Embryonic facial prominence (tissue), 1 donor: ENCODE results near the gene COL27A1.

Source experiments
- DNase-seq: peaks from one replicate; pipeline ENCODE4 v3.0.0-alpha.2; 2016; ENCODE audit errors: extremely low spot score

The COL27A1 gene

GRCh38 chr9:114272739-114273431 is 117.5 kb downstream of the COL27A1 start:
- no peak for DNase-seq

- no peak for DNase-seq
Measured at GRCh38 chr9:114273461-114273881, 118.1 kb downstream of the COL27A1 start.

DNA sequence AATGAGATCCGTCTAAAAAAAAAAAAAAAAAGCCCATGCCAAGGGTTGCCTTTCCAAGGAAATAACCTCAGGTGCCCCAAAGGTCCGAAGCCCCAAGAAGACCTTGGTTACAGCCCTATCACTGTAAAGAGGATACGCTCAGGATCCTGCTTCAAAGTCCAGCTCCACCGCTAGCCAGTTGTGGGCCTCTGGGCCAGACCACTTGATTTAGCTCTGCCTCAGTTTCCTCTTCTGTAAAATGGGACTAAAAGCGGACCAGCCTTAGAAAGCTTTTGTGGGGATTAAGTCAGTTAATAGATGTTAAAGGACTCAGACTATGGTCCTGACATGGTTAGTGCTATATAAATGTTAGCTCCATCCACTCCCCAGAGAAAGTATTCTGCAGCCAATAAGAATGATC is 118.9 kb downstream of the COL27A1 start:
- DNase-seq, result no peak

- DNase-seq, result no peak
Measured at GRCh38 chr9:114275246-114276004, 120.1 kb downstream of the COL27A1 start.

- DNase-seq, result no peak
Measured at GRCh38 chr9:114276908-114277821, 121.8 kb downstream of the COL27A1 start.

GRCh38 chr9:114278356-114278755 is 123.0 kb downstream of the COL27A1 start:
- DNase-seq, result no peak

- no peak for DNase-seq
Measured at GRCh38 chr9:114278881-114279570, 123.7 kb downstream of the COL27A1 start.

DNA sequence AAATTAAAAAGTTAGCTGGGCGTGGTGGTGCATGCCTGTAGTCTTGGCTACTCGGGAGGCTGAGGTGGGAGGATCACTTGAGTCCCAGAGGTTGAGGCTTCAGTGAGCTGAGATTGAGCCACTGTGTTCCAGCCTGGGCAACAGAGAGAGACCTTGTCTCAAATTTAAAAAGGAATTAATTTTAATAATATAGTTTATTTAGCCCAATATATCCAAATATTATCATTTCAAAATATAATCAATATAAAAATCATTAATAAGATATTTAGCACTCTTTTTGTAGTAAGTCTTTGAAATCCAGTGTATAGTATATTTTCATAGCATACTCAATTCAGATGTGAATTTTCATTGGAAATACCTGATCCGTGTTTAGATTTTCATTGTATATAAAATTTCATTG is 124.4 kb downstream of the COL27A1 start:
- no peak for DNase-seq

GRCh38 chr9:114280636-114281472 is 125.5 kb downstream of the COL27A1 start:
- DNase-seq, result no peak

- no peak for DNase-seq
Measured at GRCh38 chr9:114281473-114282103, 126.3 kb downstream of the COL27A1 start.

DNA sequence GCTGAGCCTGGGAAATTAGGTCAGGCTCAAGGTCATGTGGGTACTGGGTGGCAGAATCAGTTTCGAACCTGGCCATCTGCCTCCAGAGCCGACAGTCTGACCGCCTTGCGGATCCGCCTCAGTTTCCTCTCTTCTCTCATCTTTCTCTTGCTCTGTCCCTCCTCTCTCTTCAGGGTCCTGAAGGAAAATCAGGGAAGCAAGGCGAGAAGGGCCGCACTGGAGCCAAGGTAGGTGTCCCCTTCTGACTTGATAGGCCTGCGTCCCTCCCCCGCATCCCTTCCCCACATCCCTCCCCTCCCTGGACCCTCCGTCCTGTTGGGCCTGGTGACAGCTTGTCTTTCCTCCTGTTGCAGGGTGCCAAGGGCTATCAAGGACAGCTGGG is 126.8 kb downstream of the COL27A1 start:
- DNase-seq, result no peak

GRCh38 chr9:114282507-114282906 is 127.2 kb downstream of the COL27A1 start:
- no peak for DNase-seq

- no peak for DNase-seq
Measured at GRCh38 chr9:114282926-114283325, 127.6 kb downstream of the COL27A1 start.

- no peak for DNase-seq
Measured at GRCh38 chr9:114283551-114284111, 128.3 kb downstream of the COL27A1 start.

GRCh38 chr9:114284316-114285060 is 129.2 kb downstream of the COL27A1 start:
- no peak for DNase-seq

DNA sequence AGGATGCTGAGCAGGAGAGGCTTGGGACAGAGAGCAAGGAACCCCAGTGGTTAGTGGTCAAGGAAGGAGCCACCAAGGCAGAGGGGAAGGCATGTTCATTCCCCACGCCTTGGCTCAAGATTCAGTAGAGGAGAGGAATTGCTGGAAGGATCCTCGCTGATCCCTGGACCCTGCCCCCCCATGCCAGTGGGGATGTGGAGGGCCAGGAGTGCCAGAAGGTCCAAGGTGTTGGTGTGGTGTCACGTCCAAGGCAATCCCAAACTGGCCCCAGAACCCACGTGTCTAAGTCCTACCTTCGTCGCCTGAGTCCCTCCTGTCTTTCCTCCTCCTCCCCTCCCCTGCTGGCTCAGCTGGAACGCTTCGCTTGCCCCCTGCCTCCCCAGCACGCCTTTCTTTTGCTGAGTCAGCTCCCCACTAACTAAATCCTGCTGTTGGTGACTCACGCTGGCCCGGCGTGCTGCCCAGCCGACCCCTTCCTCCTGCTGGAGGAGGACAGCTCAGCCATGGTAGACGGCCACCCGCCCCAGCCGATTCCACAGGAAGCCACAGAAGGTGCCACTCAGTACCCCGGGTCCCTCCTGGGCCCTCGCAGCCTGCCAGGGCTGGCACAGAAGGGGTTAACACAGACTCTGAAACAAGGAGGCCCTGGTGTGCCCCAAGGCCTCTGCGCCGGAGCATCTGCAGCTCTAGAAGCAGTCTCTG is 130.0 kb downstream of the COL27A1 start:
- peak; percentile 39 for DNase-seq

DNA sequence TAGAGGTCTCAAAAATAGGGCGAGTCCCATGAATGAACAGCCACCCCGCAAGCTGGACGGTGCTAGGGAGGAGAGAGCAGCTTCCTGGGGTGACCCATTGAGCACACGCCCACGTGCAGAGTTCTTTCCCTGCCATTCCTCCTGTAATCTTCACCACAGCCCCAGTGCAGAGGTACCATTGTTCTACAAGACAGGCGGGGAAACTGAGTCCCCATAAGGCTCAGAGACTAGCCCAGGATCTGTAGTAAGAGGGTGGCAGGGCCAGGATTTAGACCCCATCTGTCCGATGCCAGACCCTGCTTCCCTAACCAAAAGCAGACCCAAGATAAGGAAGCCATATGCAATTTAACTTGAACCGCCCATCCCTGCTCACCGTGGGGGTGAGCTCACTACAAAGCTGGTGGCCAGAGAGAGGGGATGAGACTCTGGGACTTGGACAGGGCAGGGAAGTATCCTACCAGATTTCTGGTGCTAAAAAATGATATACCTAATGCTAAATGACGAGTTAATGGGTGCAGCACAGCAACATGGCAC is 130.9 kb downstream of the COL27A1 start:
- no peak for DNase-seq
